OCI-LY1 (cell line): ENCODE data around the gene ESPN.

Experiments used
- EZH2 ChIP-seq: fragments of 200-600 bp; sonication (generic), shearing (Covaris generic); IDR thresholded peaks from 2 replicates; pipeline ENCODE4 v1.8.0; 2017; ENCODE audit warnings: borderline replicate concordance, mixed run types, mild to moderate bottlenecking, antibody characterized with exemption, low read length, moderate library complexity, mixed read lengths
- TF ChIP-seq, protein P1 (sequence below): fragments of 200-600 bp; sonication (generic), shearing (Covaris generic); IDR thresholded peaks from 2 replicates; pipeline ENCODE4 v1.5.1; 2017; ENCODE audit warnings: mild to moderate bottlenecking, antibody characterized with exemption, low read length, moderate library complexity, mixed read lengths

- TF ChIP-seq, protein P1, sequence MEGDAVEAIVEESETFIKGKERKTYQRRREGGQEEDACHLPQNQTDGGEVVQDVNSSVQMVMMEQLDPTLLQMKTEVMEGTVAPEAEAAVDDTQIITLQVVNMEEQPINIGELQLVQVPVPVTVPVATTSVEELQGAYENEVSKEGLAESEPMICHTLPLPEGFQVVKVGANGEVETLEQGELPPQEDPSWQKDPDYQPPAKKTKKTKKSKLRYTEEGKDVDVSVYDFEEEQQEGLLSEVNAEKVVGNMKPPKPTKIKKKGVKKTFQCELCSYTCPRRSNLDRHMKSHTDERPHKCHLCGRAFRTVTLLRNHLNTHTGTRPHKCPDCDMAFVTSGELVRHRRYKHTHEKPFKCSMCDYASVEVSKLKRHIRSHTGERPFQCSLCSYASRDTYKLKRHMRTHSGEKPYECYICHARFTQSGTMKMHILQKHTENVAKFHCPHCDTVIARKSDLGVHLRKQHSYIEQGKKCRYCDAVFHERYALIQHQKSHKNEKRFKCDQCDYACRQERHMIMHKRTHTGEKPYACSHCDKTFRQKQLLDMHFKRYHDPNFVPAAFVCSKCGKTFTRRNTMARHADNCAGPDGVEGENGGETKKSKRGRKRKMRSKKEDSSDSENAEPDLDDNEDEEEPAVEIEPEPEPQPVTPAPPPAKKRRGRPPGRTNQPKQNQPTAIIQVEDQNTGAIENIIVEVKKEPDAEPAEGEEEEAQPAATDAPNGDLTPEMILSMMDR: no peak
- TF ChIP-seq EZH2: no peak
These were observed 35.9 kb downstream of the ESPN start for GRCh38 chr1:6460301-6461050.
